Measurements from ENCODE around the gene PTCSC3.

The PTCSC3 gene

DNA sequence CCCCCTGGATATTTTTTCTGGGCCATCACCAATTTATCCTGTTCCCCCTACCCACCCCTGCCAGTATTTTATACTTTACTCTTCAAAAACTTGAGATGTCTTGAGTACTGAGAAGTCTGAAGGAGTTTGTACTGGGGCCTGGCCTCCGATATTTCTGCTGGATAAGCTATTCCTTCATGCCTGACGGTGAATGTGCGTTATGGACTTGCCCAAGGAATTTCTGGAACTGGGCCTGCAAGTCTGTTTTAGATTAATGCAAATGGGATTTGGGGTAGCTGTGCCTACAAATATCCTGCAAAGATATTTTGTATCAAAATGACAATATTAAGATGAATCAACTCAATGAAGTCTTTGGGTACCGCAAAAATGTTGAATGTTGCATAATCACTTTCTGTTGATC, at the start of gene PTCSC3:
Gene PTCSC3 (minus strand): TSS at position 199 of the 400 bp plus-strand sequence.
- Histone ChIP-seq H3K4me1 (peaks cover 5% of the 10 kb centered on the region), H3K4me3 (no peak within 1 kb of the TSS), H3K36me3 (replicated peaks) (no peaks in the 10 kb centered on the region), H3K9me3 (no peaks in the 10 kb centered on the region), H3K27me3 (ENCODE audit: low read depth) (0 out of 2 replicates have a peak, but pooled peaks cover 3% of the 10 kb centered on the region)
- in situ Hi-C loops (cut with MboI; ENCODE audit: low sequenced_read_pairs): no loop called here
- DNase-seq (ENCODE audit: low spot score in 2 of 2): no peak

GRCh38 chr14:36226164-36226563, 49.6 kb upstream of the PTCSC3 start:
- H3K4me1 ChIP-seq: peaks cover 12% of the 10 kb centered on the region
- no peaks in the 10 kb centered on the region for H3K36me3 ChIP-seq (replicated peaks)
- H3K4me3 ChIP-seq: no peak overlapping the region
- H3K27me3 ChIP-seq (ENCODE audit: low read depth): no peaks in the 10 kb centered on the region
- no peak for DNase-seq (ENCODE audit: low spot score in 2 of 2)
- H3K9me3 ChIP-seq: no peaks in the 10 kb centered on the region
- in situ Hi-C loops (cut with MboI; ENCODE audit: low sequenced_read_pairs): no loop called here

- H3K4me1 ChIP-seq: peaks cover 12% of the 10 kb centered on the region
- no peaks in the 10 kb centered on the region for H3K27me3 ChIP-seq (ENCODE audit: low read depth)
- in situ Hi-C loops (cut with MboI; ENCODE audit: low sequenced_read_pairs): no loop called here
- no peak for DNase-seq (ENCODE audit: low spot score in 2 of 2)
- H3K4me3 ChIP-seq: no peak overlapping the region
- H3K36me3 ChIP-seq (replicated peaks): no peaks in the 10 kb centered on the region
- H3K9me3 ChIP-seq: no peaks in the 10 kb centered on the region
Measured at GRCh38 chr14:36224176-36224575, 47.7 kb upstream of the PTCSC3 start.

GRCh38 chr14:36223558-36223957, 47.0 kb upstream of the PTCSC3 start:
- H3K27me3 ChIP-seq (ENCODE audit: low read depth): no peaks in the 10 kb centered on the region
- in situ Hi-C loops (cut with MboI; ENCODE audit: low sequenced_read_pairs): no loop called here
- no peaks in the 10 kb centered on the region for H3K36me3 ChIP-seq (replicated peaks)
- peaks cover 16% of the 10 kb centered on the region for H3K4me1 ChIP-seq
- no peaks in the 10 kb centered on the region for H3K9me3 ChIP-seq
- DNase-seq (ENCODE audit: low spot score in 2 of 2): no peak
- H3K4me3 ChIP-seq: no peak overlapping the region

DNA sequence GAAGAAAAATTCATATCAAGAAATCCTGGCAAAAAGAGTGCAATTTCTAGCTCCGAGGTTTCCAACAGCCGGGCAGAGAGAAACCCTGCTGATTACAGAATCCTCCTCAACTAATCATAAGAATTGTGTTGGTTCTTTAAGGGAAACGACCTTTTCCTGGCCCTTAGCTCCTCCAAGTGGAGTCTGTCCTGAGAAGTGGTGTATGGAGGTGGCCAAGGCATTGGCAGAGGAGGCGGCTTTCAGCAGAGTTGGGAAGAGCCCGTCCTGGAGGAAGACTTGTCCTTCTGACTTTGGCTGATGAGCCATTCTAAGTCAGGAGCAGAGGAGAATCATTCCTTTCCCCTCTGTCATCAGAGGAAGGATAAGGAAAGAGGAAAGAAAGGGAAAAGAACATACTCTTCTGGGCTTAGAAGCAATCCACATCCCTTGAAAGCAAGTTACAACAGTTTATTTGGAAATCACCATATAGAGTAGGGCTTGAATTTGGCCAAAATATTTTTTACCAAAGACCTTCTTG, 46.5 kb upstream of the PTCSC3 start:
- Histone ChIP-seq H3K4me3 (no peak overlapping the region), H3K27me3 (ENCODE audit: low read depth) (no peaks in the 10 kb centered on the region), H3K4me1 (peaks cover 16% of the 10 kb centered on the region), H3K36me3 (replicated peaks) (no peaks in the 10 kb centered on the region), H3K9me3 (no peaks in the 10 kb centered on the region)
- no peak for DNase-seq (ENCODE audit: low spot score in 2 of 2)
- in situ Hi-C loops (cut with MboI; ENCODE audit: low sequenced_read_pairs): no loop called here

DNA sequence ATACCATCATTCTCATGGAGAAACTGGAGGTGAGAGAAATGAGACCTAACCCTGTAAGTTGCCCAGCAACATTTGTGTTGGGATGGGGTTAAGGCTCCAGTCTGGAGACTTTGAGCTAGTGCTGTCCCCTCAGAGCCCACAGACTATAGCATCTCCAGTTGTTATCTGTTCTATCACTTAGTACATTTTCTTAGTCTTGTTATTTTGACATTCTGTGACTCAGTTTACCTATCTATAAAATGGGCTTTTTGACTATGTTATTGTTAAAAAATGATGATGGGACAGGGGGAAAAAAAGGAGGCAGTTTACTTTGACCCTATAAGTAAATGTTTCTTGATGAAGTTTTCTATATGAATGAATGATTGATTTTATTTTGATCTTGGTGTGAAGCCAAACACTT, 45.8 kb upstream of the PTCSC3 start:
- Histone ChIP-seq H3K36me3 (replicated peaks) (no peaks in the 10 kb centered on the region), H3K27me3 (ENCODE audit: low read depth) (no peaks in the 10 kb centered on the region), H3K4me3 (no peak overlapping the region), H3K9me3 (no peaks in the 10 kb centered on the region), H3K4me1 (peaks cover 16% of the 10 kb centered on the region)
- in situ Hi-C loops (cut with MboI; ENCODE audit: low sequenced_read_pairs): no loop called here
- no peak for DNase-seq (ENCODE audit: low spot score in 2 of 2)

GRCh38 chr14:36221112-36221511, 44.6 kb upstream of the PTCSC3 start:
- Histone ChIP-seq H3K27me3 (ENCODE audit: low read depth) (no peaks in the 10 kb centered on the region), H3K9me3 (no peaks in the 10 kb centered on the region), H3K36me3 (replicated peaks) (no peaks in the 10 kb centered on the region), H3K4me3 (no peak overlapping the region), H3K4me1 (peaks cover 16% of the 10 kb centered on the region)
- peak; percentile 48 to 85 for DNase-seq (ENCODE audit: low spot score in 2 of 2)
- in situ Hi-C loops (cut with MboI; ENCODE audit: low sequenced_read_pairs): no loop called here

- Histone ChIP-seq H3K9me3 (no peaks in the 10 kb centered on the region), H3K27me3 (ENCODE audit: low read depth) (no peaks in the 10 kb centered on the region), H3K4me3 (no peak overlapping the region), H3K4me1 (peaks cover 39% of the 10 kb centered on the region), H3K36me3 (replicated peaks) (no peaks in the 10 kb centered on the region)
- no peak for DNase-seq (ENCODE audit: low spot score in 2 of 2)
- in situ Hi-C loops (cut with MboI; ENCODE audit: low sequenced_read_pairs): no loop called here
Measured at GRCh38 chr14:36217732-36218131, 41.2 kb upstream of the PTCSC3 start.

GRCh38 chr14:36217027-36217426, 40.5 kb upstream of the PTCSC3 start:
- DNase-seq (ENCODE audit: low spot score in 2 of 2): no peak
- in situ Hi-C loops (cut with MboI; ENCODE audit: low sequenced_read_pairs): no loop called here
- peaks cover 39% of the 10 kb centered on the region for H3K4me1 ChIP-seq

DNA sequence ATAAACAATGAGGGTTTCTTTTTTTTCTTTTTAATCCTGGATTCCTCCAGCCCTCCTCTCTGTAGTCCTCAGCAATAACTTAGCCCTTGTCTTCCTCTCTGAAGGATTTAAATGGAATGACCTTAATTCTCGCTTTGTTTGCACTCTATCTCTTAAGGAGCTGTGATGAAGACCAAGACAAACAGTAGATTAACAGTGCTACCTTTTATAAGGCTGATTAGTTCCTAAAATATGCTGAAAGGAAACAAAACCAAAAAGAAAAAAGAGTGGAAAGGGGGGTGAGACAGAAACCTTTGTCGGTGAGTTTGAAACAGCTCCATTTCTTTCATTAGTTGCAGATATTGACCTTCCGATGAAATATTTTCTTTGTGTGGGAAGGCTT, 38.7 kb upstream of the PTCSC3 start:
- peaks cover 34% of the 10 kb centered on the region for H3K4me1 ChIP-seq
- in situ Hi-C loops (cut with MboI; ENCODE audit: low sequenced_read_pairs): no loop called here

More at GRCh38 chr14:36217027-36217426, 40.5 kb upstream of the PTCSC3 start:
- Histone ChIP-seq H3K4me3 (no peak overlapping the region), H3K36me3 (replicated peaks) (no peaks in the 10 kb centered on the region), H3K9me3 (no peaks in the 10 kb centered on the region), H3K27me3 (ENCODE audit: low read depth) (no peaks in the 10 kb centered on the region)

GRCh38 chr14:36214476-36215216, 38.1 kb upstream of the PTCSC3 start:
- peak in 1 of 2 experiments; percentile 56 for DNase-seq (ENCODE audit: low spot score in 2 of 2)
- Histone ChIP-seq H3K9me3 (no peaks in the 10 kb centered on the region), H3K36me3 (replicated peaks) (no peaks in the 10 kb centered on the region), H3K4me1 (peaks cover 31% of the 10 kb centered on the region), H3K27me3 (ENCODE audit: low read depth) (no peaks in the 10 kb centered on the region), H3K4me3 (no peak overlapping the region)
- in situ Hi-C loops (cut with MboI; ENCODE audit: low sequenced_read_pairs): no loop called here

More for the DNA sequence above, 38.7 kb upstream of the PTCSC3 start:
- Histone ChIP-seq H3K27me3 (ENCODE audit: low read depth) (no peaks in the 10 kb centered on the region), H3K9me3 (no peaks in the 10 kb centered on the region), H3K36me3 (replicated peaks) (no peaks in the 10 kb centered on the region), H3K4me3 (no peak overlapping the region)
- peak in 1 of 2 experiments; percentile 82 for DNase-seq (ENCODE audit: low spot score in 2 of 2)

GRCh38 chr14:36212987-36213386, 36.5 kb upstream of the PTCSC3 start:
- no peak for DNase-seq (ENCODE audit: low spot score in 2 of 2)
- H3K4me1 ChIP-seq: peaks cover 23% of the 10 kb centered on the region
- no peaks in the 10 kb centered on the region for H3K36me3 ChIP-seq (replicated peaks)
- in situ Hi-C loops (cut with MboI; ENCODE audit: low sequenced_read_pairs): no loop called here
- H3K9me3 ChIP-seq: no peaks in the 10 kb centered on the region
- H3K4me3 ChIP-seq: no peak overlapping the region
- H3K27me3 ChIP-seq (ENCODE audit: low read depth): no peaks in the 10 kb centered on the region

DNA sequence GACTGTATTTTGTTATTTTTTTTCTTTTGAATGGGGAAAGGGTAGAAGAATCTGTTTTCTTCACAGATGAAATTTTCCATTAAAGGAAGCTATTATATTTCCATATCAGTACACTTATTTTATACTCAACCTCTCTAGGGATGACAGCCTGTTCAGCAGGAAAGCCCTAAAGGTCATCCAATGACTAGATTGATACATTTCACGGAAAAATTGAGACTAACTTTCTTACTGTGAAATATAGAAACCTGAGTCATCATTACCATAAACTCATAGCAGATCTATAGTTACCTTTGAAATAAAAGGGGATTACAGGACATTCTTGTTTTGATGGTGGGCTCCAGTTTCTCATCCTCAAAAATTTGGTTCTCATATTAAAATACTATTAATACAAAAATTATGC, 36.1 kb upstream of the PTCSC3 start:
- no peak for DNase-seq (ENCODE audit: low spot score in 2 of 2)
- in situ Hi-C loops (cut with MboI; ENCODE audit: low sequenced_read_pairs): no loop called here

GRCh38 chr14:36208690-36209278, 32.3 kb upstream of the PTCSC3 start:
- in situ Hi-C loops (cut with MboI; ENCODE audit: low sequenced_read_pairs): no loop called here
- Histone ChIP-seq H3K9me3 (no peaks in the 10 kb centered on the region), H3K4me3 (no peak overlapping the region), H3K4me1 (peaks cover 3% of the 10 kb centered on the region), H3K36me3 (replicated peaks) (no peaks in the 10 kb centered on the region), H3K27me3 (ENCODE audit: low read depth) (peaks cover 17% of the 10 kb centered on the region)
- DNase-seq (ENCODE audit: low spot score in 2 of 2): no peak

More for the DNA sequence above, 36.1 kb upstream of the PTCSC3 start:
- no peaks in the 10 kb centered on the region for H3K36me3 ChIP-seq (replicated peaks)
- H3K9me3 ChIP-seq: no peaks in the 10 kb centered on the region
- H3K4me3 ChIP-seq: no peak overlapping the region
- no peaks in the 10 kb centered on the region for H3K27me3 ChIP-seq (ENCODE audit: low read depth)
- H3K4me1 ChIP-seq: peaks cover 23% of the 10 kb centered on the region

All from HAP-1 (cell line).